HepG2 (cell line): ENCODE data around the gene KCTD19. TPM values are rescaled to one million over a fixed set of nuclear protein-coding genes. Genes with fewer than 3 reads are reported as not detected.

Source experiments
- ATAD3A ChIP-seq: sonication (generic); formaldehyde crosslinking; IDR thresholded peaks from 2 replicates; pipeline ENCODE4 v1.4.0; 2020; ENCODE audit warnings: missing genetic modification reagents
- CBX1 ChIP-seq: IDR thresholded peaks from one replicate; pipeline ENCODE4 v1.6.1; 2016; ENCODE audit warnings: antibody characterized with exemption, low read depth
- EZH2 ChIP-seq: conservative IDR thresholded peaks from 2 replicates; pipeline ENCODE4 v1.6.1; 2012; ENCODE audit warnings: mild to moderate bottlenecking, low read depth, low read length, moderate library complexity
- GPN1 ChIP-seq: sonication (generic); formaldehyde crosslinking; IDR thresholded peaks from 2 replicates; pipeline ENCODE4 v1.5.1; 2020; ENCODE audit warnings: missing genetic modification reagents, borderline replicate concordance
- PAF1 ChIP-seq: IDR thresholded peaks from 2 replicates; pipeline ENCODE4 v1.6.1; 2016; ENCODE audit warnings: missing genetic modification reagents, missing compliant biosample characterization
- PCBP1 ChIP-seq: fragments of 200-400 bp; formaldehyde crosslinking; IDR thresholded peaks from 2 replicates; pipeline ENCODE4 v1.6.1; 2017; ENCODE audit warnings: mild to moderate bottlenecking, low read depth, low read length, borderline replicate concordance
- RARG ChIP-seq: sonication (generic); formaldehyde crosslinking; IDR thresholded peaks from 2 replicates; pipeline ENCODE4 v1.4.0; 2020; ENCODE audit warnings: low read depth, mild to moderate bottlenecking, missing genetic modification reagents
- SNRNP70 ChIP-seq: fragments of 200-400 bp; formaldehyde crosslinking; IDR thresholded peaks from 2 replicates; pipeline ENCODE4 v1.6.1; 2017; ENCODE audit warnings: mild to moderate bottlenecking, low read depth, low read length, moderate library complexity
- SP5 ChIP-seq: IDR thresholded peaks from 2 replicates; pipeline ENCODE4 v1.6.1; 2016; ENCODE audit warnings: low read depth, borderline replicate concordance
- TP53 ChIP-seq: sonication (generic); formaldehyde crosslinking; conservative IDR thresholded peaks from 2 replicates; pipeline ENCODE4 v1.4.0; 2020; ENCODE audit warnings: missing genetic modification reagents
- ZFP36L1 ChIP-seq: sonication (generic); formaldehyde crosslinking; IDR thresholded peaks from 2 replicates; pipeline ENCODE4 v1.8.0; 2022; ENCODE audit warnings: mild to moderate bottlenecking, missing genetic modification reagents, moderate library complexity
- ZFP82 ChIP-seq: sonication (generic); formaldehyde crosslinking; IDR thresholded peaks from 2 replicates; pipeline ENCODE4 v1.5.1; 2020; ENCODE audit warnings: mild to moderate bottlenecking, missing genetic modification reagents, borderline replicate concordance
- ZFP90 ChIP-seq: sonication (generic); formaldehyde crosslinking; IDR thresholded peaks from 2 replicates; pipeline ENCODE4 v1.8.0; 2022; ENCODE audit warnings: missing genetic modification reagents, mild to moderate bottlenecking, inconsistent platforms, borderline replicate concordance
- ZNF292 ChIP-seq: sonication (generic); formaldehyde crosslinking; IDR thresholded peaks from 2 replicates; pipeline ENCODE4 v1.8.1; 2022; ENCODE audit warnings: mild to moderate bottlenecking, low read depth, missing genetic modification reagents, borderline replicate concordance
- ZNF33B ChIP-seq: sonication (generic); formaldehyde crosslinking; IDR thresholded peaks from 2 replicates; pipeline ENCODE4 v1.5.1; 2020; ENCODE audit warnings: mild to moderate bottlenecking, missing genetic modification reagents
- ZNF367 ChIP-seq: sonication (generic); formaldehyde crosslinking; IDR thresholded peaks from 2 replicates; pipeline ENCODE4 v1.4.0; 2020; ENCODE audit warnings: missing genetic modification reagents, borderline replicate concordance
- ZNF564 ChIP-seq: sonication (generic); formaldehyde crosslinking; IDR thresholded peaks from 2 replicates; pipeline ENCODE4 v1.8.1; 2023; ENCODE audit warnings: mild to moderate bottlenecking, missing genetic modification reagents
- ZNF761 ChIP-seq: sonication (generic); formaldehyde crosslinking; conservative IDR thresholded peaks from 2 replicates; pipeline ENCODE4 v1.4.0; 2020; ENCODE audit warnings: mild to moderate bottlenecking, missing genetic modification reagents
- polyA plus RNA-seq, 8 experiments: library from polyadenylated mRNA; depleted of rRNA in 3 of 8; stranded (reverse) in 7 of 8; unstranded in 1 of 8; fragments of >200 nt; fragmentation: Illumina TruSeq in 4 of 8; extraction: Trizol in 4 of 8; gene quantifications; 2 replicates each; pipeline versions ENCODE4 v1.2.1 to v1.2.3, GENCODE V29; 2011 to 2016; ENCODE audit warnings: low read depth in 4 of 8, missing spikeins in 1 of 8, mixed read lengths in 1 of 8; ENCODE audit not compliant: insufficient read depth in 1 of 8
- total RNA-seq, 5 experiments: library from RNA; depleted of rRNA; stranded (reverse); fragments of >200 nt; fragmentation: Illumina TruSeq; extraction: Trizol; gene quantifications; 2 replicates each; pipeline ENCODE4 v1.2.3, GENCODE V29; 2016; ENCODE audit warnings: low read depth in 1 of 5
- TF ChIP-seq, protein P1 (sequence below): sonication (generic); formaldehyde crosslinking; IDR thresholded peaks from 2 replicates; pipeline ENCODE4 v1.5.0; 2020; ENCODE audit warnings: mild to moderate bottlenecking, missing genetic modification reagents, borderline replicate concordance
- TF ChIP-seq, protein P2 (sequence below): sonication (generic); formaldehyde crosslinking; IDR thresholded peaks from 2 replicates; pipeline ENCODE4 v1.4.0; 2020; ENCODE audit warnings: mild to moderate bottlenecking, missing genetic modification reagents

Gene KCTD19
- total and polyA plus RNA-seq, 2 of the 13 experiments (the other 11 are each of a cell fraction or from before 2014, with no cell fraction given) = not detected

DNA sequence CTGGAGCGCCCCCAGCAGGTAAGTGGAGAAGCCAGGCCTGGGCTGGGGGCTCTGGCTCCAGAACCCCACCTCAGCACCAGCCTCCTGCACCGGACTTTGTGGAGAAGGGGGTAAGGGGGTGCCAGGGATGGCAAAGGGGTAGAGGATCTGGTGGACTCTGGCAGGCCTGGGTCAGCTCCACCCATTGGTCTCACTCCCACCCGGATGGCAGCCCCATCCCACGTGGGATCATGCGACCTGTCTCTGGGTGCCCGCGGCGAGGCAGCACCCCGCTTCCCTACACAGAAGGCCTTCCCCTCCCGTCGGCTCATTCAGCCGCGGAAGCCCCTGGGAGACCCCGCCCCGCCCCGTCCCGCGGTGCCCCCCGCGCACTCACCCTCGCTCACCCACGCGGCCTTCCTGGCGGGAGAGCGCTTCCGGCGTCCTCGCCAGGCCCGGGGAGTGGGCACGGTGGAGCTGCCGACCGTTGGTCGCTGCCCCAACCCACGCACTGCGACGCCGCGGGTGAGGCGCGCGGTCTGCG is 47.7 kb downstream of the KCTD19 start (continued):
- TF ChIP-seq, protein P1, sequence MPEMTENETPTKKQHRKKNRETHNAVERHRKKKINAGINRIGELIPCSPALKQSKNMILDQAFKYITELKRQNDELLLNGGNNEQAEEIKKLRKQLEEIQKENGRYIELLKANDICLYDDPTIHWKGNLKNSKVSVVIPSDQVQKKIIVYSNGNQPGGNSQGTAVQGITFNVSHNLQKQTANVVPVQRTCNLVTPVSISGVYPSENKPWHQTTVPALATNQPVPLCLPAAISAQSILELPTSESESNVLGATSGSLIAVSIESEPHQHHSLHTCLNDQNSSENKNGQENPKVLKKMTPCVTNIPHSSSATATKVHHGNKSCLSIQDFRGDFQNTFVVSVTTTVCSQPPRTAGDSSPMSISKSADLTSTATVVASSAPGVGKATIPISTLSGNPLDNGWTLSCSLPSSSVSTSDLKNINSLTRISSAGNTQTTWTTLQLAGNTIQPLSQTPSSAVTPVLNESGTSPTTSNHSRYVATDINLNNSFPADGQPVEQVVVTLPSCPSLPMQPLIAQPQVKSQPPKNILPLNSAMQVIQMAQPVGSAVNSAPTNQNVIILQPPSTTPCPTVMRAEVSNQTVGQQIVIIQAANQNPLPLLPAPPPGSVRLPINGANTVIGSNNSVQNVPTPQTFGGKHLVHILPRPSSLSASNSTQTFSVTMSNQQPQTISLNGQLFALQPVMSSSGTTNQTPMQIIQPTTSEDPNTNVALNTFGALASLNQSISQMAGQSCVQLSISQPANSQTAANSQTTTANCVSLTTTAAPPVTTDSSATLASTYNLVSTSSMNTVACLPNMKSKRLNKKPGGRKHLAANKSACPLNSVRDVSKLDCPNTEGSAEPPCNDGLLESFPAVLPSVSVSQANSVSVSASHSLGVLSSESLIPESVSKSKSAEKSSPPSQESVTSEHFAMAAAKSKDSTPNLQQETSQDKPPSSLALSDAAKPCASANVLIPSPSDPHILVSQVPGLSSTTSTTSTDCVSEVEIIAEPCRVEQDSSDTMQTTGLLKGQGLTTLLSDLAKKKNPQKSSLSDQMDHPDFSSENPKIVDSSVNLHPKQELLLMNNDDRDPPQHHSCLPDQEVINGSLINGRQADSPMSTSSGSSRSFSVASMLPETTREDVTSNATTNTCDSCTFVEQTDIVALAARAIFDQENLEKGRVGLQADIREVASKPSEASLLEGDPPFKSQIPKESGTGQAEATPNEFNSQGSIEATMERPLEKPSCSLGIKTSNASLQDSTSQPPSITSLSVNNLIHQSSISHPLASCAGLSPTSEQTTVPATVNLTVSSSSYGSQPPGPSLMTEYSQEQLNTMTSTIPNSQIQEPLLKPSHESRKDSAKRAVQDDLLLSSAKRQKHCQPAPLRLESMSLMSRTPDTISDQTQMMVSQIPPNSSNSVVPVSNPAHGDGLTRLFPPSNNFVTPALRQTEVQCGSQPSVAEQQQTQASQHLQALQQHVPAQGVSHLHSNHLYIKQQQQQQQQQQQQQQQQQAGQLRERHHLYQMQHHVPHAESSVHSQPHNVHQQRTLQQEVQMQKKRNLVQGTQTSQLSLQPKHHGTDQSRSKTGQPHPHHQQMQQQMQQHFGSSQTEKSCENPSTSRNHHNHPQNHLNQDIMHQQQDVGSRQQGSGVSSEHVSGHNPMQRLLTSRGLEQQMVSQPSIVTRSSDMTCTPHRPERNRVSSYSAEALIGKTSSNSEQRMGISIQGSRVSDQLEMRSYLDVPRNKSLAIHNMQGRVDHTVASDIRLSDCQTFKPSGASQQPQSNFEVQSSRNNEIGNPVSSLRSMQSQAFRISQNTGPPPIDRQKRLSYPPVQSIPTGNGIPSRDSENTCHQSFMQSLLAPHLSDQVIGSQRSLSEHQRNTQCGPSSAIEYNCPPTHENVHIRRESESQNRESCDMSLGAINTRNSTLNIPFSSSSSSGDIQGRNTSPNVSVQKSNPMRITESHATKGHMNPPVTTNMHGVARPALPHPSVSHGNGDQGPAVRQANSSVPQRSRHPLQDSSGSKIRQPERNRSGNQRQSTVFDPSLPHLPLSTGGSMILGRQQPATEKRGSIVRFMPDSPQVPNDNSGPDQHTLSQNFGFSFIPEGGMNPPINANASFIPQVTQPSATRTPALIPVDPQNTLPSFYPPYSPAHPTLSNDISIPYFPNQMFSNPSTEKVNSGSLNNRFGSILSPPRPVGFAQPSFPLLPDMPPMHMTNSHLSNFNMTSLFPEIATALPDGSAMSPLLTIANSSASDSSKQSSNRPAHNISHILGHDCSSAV (CRISPR knock-in tag) = no peak
- TF ChIP-seq, protein P2, sequence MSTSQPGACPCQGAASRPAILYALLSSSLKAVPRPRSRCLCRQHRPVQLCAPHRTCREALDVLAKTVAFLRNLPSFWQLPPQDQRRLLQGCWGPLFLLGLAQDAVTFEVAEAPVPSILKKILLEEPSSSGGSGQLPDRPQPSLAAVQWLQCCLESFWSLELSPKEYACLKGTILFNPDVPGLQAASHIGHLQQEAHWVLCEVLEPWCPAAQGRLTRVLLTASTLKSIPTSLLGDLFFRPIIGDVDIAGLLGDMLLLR (CRISPR knock-in tag) = no peak
- TF ChIP-seq ATAD3A (CRISPR knock-in tag) (no peak), SNRNP70 (no peak), ZNF761 (CRISPR knock-in tag) (no peak; the same call in 1 of the 2 replicates), ZNF367 (no peak), ZFP90 (CRISPR knock-in tag) (peak; percentile 57; the same call in 1 of the 2 replicates), GPN1 (0 out of 2 replicates have a peak, but pooled peaks have one; percentile 63), EZH2 (no peak), ZFP36L1 (CRISPR knock-in tag) (no peak), ZNF564 (CRISPR knock-in tag) (no peak), ZFP82 (CRISPR knock-in tag) (no peak), ZNF292 (no peak), SP5 (CRISPR knock-in tag) (no peak), TP53 (CRISPR knock-in tag) (no peak), PCBP1 (peak; percentile 50; the same call in 1 of the 2 replicates), RARG (no peak), CBX1 (no peak), PAF1 (CRISPR knock-in tag) (no peak), ZNF33B (CRISPR knock-in tag) (0 out of 2 replicates have a peak, but pooled peaks have one; percentile 38)
